ENCODE measurements around the gene MSI2. TPM values are rescaled to one million over a fixed set of nuclear protein-coding genes. Genes with fewer than 3 reads are reported as not detected.

Gene MSI2
- total and polyA plus RNA-seq, 4 donors: 9.4 to 64.0 (median 30.4) TPM

- ATAC-seq (ENCODE audit: insufficient read depth, low FRiP score) (no peak), DNase-seq (no peak)
- Histone ChIP-seq H3K9ac (ENCODE audit: insufficient read depth in 1 of 2, low read length in 2 of 2) (no peak overlapping the region), H3K4me3 (no peak overlapping the region), H3K27ac (ENCODE audit: low read depth in 1 of 2, low read length in 1 of 2) (no peak overlapping the region), H3K9me3 (ENCODE audit: control insufficient read depth in 4 of 4, insufficient read depth in 3 of 4, low read length in 3 of 4) (no peaks in the 10 kb centered on the region), H3K36me3 (ENCODE audit: control insufficient read depth in 4 of 4, insufficient read depth in 4 of 4, low read length in 4 of 4) (no peaks in the 10 kb centered on the region), H3K4me1 (ENCODE audit: control insufficient read depth in 5 of 5, insufficient read depth in 5 of 5, low read length in 5 of 5) (peaks cover 0 to 8% (median 6%) of the 10 kb centered on the region in 5 donors), H3K27me3 (ENCODE audit: control insufficient read depth in 3 of 3, insufficient read depth in 3 of 3, low read length in 2 of 3) (no peaks in the 10 kb centered on the region)
- WGBS, 2 donors: 94 to 98% methylated on average over 2 of the region's 2 CpGs
- no peak for TF ChIP-seq CTCF (IDR thresholded peaks at IDR 0.05; ENCODE audit: control extremely low read depth, extremely low read depth)
Observed at GRCh38 chr17:57733085-57733484, 476.8 kb downstream of the MSI2 start.

Small RNAs within 50 kb of the gene (small RNA-seq; reads per million reads assigned to genes)
- gene RN7SL449P (ENCODE audit: low replicate concordance) (not detected), gene RNU7-134P (ENCODE audit: low replicate concordance) (not detected)

Other genes starting within 250 kb of the MSI2 start
- gene AKAP1, start 171.3 kb upstream of the MSI2 start, total RNA-seq: 10 to 100 TPM; 32.7 to 46.4 TPM
- 10 to 100 TPM; 23.1 to 26.9 TPM for gene AKAP1, start 171.3 kb upstream of the MSI2 start, polyA plus RNA-seq